GM19351 (cell line): ENCODE data around the gene U2AF1L4.

Experiments
- ATAC-seq: cut with Tn5 transposase; IDR thresholded peaks from one replicate; pipeline ENCODE4 v1.9.1; 2021; ENCODE audit warnings: mild to moderate bottlenecking, moderate library complexity; ENCODE audit not compliant: unreplicated experiment

The U2AF1L4 gene

GRCh38 chr19:35742121-35742724, 3.0 kb downstream of the U2AF1L4 start, which contains the start of gene IGFLR1:
Gene IGFLR1, minus strand, starts transcription at chr19:35742452. Its CDS starts 1,272 bp downstream, at chr19:35741180.
- ATAC-seq, result no peak

- ATAC-seq, result no peak
Measured at GRCh38 chr19:35741203-35741515, 4.1 kb downstream of the U2AF1L4 start.

GRCh38 chr19:35740423-35741202, 4.6 kb downstream of the U2AF1L4 start:
- ATAC-seq, result peak; percentile 53

- peak; percentile 15 for ATAC-seq
Measured at GRCh38 chr19:35740108-35740422, 5.2 kb downstream of the U2AF1L4 start.

GRCh38 chr19:35739275-35740107, 5.7 kb downstream of the U2AF1L4 start:
- no peak for ATAC-seq

- ATAC-seq, result no peak
Measured at GRCh38 chr19:35738887-35739229, 6.4 kb downstream of the U2AF1L4 start.

GRCh38 chr19:35738021-35738886, 7.0 kb downstream of the U2AF1L4 start:
- no peak for ATAC-seq

GRCh38 chr19:35736913-35737886, 8.0 kb downstream of the U2AF1L4 start:
- ATAC-seq, result no peak

GRCh38 chr19:35734889-35735288, 10.3 kb downstream of the U2AF1L4 start:
- no peak for ATAC-seq

- ATAC-seq, result no peak
Measured at GRCh38 chr19:35734273-35734672, 10.9 kb downstream of the U2AF1L4 start.

GRCh38 chr19:35733180-35734125, 11.8 kb downstream of the U2AF1L4 start:
- ATAC-seq, result no peak

- ATAC-seq, result no peak
Measured at GRCh38 chr19:35732540-35733179, 12.6 kb downstream of the U2AF1L4 start.

GRCh38 chr19:35731779-35732405, 13.3 kb downstream of the U2AF1L4 start:
- ATAC-seq, result no peak

- ATAC-seq, result no peak
Measured at GRCh38 chr19:35731353-35731752, 13.9 kb downstream of the U2AF1L4 start.

GRCh38 chr19:35730326-35730725, 14.9 kb downstream of the U2AF1L4 start:
- ATAC-seq, result no peak

GRCh38 chr19:35729763-35730162, 15.5 kb downstream of the U2AF1L4 start:
- no peak for ATAC-seq

GRCh38 chr19:35729021-35729420, 16.2 kb downstream of the U2AF1L4 start:
- no peak for ATAC-seq
